HG03159 (cell line): ENCODE measurements around the gene CYP26B1.

Experiments
- ATAC-seq: cut with Tn5 transposase; IDR thresholded peaks from one replicate; pipeline ENCODE4 v1.9.1; 2021; ENCODE audit warnings: mild to moderate bottlenecking, moderate library complexity; ENCODE audit not compliant: unreplicated experiment

The CYP26B1 gene

GRCh38 chr2:72141881-72142451 lies 5.7 kb downstream of the CYP26B1 start:
- no peak for ATAC-seq

DNA sequence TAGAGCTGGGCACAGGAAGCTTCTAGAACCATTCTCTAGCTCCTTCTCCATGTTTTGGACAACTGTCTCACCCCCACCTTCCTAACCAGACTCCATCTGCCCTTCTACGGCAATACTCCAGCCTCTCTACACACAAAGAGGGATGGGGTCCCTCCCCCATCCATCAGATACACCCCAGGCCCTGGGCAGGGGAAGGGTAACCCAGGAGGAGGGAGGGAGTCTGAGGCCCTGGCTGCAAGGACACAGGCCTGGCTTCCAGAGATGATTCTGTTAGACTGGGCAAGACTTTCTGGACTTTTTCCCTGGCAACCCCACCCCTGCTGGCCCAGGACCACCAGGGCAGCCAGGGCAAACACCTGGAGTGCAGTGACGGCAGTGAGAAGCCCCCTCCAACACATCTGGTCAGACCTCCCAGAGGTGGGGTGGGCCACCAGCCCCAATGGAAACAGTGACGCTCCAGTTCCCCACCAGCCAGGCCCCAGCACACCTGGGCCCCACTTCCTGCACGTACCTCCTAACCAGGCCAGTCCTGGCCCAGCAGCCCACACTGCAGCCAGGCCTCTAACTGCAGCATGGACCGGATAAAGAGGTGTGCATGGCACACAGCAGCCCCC lies 6.5 kb downstream of the CYP26B1 start:
- no peak for ATAC-seq

DNA sequence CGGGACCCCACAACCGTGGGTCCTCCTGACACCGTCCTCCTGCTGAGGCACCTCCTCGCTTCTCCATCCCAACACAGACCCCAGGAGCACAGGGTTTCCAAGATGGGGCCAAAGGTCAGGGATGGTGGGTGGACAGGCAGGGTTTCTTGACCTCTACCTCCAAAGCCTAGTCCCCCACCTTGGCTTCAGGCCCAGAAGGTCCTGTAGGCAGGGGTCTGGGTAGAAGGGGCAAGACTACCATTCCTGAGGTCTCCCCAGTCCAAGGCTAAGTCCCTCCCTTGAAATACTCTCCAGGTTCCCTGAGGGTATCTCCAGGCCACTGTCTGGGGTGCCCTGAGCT lies 7.1 kb downstream of the CYP26B1 start:
- no peak for ATAC-seq

GRCh38 chr2:72139874-72140620 lies 7.6 kb downstream of the CYP26B1 start:
- ATAC-seq: no peak

GRCh38 chr2:72139471-72139873 lies 8.2 kb downstream of the CYP26B1 start:
- no peak for ATAC-seq

GRCh38 chr2:72138921-72139381 lies 8.7 kb downstream of the CYP26B1 start:
- no peak for ATAC-seq

GRCh38 chr2:72138011-72138881 lies 9.4 kb downstream of the CYP26B1 start:
- ATAC-seq: no peak

GRCh38 chr2:72137498-72138010 lies 10.1 kb downstream of the CYP26B1 start:
- ATAC-seq: peak; percentile 90

DNA sequence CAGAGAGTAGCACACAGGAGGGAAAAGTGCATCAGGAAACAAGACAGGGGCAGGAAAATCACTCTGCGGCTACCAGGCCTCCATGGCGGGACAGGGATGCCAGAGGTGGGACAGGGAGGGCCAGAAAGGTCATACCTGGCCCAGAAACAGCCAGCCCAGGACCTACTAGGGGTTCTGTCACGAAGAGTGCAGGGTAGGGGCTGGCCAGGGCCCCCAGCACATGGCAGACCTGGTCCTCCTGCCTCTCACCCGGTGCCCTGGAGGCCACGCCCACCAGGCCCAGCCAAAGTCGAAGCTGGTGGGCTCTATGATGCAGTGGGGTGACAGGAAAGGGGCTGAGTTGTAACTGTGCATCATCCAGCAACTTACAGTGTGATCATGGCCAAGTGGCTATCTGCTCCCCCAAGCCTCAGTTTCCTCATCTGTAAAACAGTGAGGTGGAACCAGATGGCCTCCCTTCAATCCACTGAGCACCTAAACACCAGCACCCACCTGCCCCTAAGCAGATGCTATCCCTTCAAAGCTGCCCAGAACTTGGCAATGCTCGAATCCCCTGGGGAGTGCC lies 10.6 kb downstream of the CYP26B1 start:
- peak; percentile 7 for ATAC-seq

GRCh38 chr2:72136331-72136730 lies 11.3 kb downstream of the CYP26B1 start:
- ATAC-seq: no peak

DNA sequence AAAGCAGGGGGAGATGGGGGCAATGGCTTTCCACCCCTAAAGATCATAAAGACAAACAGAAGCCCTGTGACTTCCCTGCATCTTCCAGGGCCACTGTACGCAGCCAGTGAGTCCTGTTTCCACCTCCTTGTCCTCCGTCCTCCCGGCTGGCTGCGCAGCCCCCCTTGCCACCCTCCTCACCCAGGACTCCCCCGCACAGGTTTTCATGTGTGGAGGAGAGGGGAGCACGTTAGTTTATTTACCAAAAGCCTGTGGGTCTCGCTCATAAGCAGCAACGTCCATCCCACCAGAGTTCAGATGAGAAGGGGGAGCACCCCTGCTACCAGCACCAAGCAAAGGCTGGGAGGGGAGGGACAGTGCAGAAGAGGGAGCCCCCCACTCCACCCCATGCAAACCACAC lies 11.7 kb downstream of the CYP26B1 start:
- no peak for ATAC-seq

DNA sequence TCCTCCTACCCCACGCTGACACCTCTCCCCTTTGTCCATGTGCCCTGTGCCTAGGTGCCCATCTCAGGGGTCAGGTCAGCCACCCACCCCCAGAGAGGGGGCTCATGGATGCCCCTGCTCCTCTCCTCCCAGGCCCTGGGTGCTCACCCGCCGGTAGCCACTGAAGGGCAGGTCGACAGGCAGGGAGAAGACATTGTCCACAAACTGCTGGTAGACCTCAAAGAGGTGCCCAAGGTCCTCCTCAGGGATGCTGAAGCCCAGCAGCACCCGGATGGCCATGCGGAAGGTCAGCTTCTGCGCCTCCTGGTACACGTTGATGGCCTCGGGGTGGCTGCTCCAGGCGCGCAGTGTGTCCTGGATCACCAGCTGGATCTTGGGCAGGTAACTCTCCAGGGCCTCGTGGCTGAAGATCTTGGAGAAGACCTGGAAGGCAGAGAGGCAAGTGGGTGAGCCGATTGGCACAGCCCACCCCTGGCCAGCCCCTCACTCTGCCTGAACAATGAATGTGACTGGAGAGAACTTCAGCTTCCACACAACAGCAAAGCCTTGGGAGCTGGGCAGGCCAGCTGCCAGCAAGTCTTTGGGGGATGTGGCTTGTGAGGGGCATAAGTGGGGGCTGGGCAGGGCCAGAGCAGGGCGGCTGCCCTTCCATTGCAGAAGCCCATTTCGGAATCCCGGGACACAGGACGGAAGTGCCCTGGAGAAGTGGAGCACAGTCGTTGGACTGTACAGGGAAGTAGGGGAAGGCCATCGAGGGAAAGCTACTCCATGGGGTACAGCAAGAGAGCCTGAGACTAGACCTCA lies 12.5 kb downstream of the CYP26B1 start:
- no peak for ATAC-seq

DNA sequence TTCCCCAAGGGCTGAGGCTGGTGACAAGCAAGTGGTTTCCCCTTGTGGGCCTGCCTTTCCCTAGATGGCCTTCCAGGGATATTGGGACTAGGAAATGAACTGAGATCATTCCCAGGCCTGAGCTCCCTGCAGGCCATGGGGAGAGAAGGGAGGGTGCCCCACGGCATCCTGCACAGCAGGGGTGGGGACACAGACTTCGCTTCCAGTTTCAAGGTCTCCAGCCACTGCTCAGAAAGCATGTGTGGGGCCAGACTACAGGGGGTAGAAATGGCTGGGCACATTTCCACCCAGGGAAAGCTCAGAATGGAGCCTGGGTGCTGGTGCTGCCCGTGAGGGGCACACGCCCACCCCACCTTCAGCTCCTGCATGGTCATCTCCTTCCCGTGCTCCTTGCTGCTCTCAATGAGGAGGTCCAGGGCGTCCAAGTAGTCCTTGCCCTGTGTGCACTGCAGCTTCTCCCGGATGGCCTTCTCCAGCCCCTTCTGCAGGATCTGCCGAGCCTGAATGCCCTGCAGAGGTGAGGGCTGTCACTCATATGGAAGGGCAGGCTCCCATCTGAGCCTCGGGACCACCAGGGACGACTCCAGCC lies 13.2 kb downstream of the CYP26B1 start:
- no peak for ATAC-seq

DNA sequence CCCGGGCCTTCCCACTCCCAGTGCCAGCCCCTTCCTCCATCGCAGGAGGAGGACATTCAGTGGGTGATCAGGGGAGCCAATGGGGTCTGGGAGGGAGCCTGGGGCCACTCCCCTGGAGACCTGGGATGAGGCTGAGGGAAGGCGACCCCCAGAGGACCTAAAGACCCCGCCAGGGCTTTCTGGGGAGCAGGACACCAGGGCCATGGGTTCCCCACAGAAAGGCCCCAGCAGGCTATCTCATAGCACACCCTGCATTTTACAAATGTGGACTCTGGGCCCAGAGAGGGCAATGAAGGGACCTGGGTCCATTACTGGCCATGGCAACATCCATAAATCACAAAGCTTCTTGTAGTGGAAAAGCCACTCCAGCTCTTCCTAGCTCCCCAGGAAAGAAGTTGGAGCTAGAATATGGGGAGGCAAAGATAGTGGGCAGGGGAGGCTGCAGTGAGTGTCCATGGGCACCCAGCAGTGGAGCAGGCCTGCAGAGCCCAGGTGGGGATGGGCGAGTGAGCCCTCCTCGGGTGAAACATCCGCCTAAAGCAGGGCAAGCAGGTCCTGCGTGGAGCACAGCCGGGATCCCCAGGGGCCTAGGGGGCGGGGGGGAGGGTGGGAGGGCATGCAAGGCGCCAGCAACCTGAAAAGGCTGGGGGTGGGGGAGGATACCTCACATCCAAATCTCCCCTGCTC lies 13.8 kb downstream of the CYP26B1 start:
- no peak for ATAC-seq

GRCh38 chr2:72132981-72133720 lies 14.5 kb downstream of the CYP26B1 start:
- no peak for ATAC-seq

- ATAC-seq: no peak
These were observed 15.5 kb downstream of the CYP26B1 start for GRCh38 chr2:72131916-72132841.

- ATAC-seq: no peak
These were observed 16.2 kb downstream of the CYP26B1 start for GRCh38 chr2:72131371-72131891.
